Raji (cell line): ENCODE results near the gene SLFN5.

Source experiments
- POLR2A ChIP-seq: IDR thresholded peaks from 2 replicates; pipeline ENCODE4 v1.6.1; 2011; ENCODE audit warnings: low read depth, low read length, control low read depth; ENCODE audit not compliant: insufficient read depth

SLFN5 gene

GRCh38 chr17:35265566-35266141, 22.8 kb downstream of the SLFN5 start:
- no peak for TF ChIP-seq POLR2A

- TF ChIP-seq POLR2A: no peak
Observed at GRCh38 chr17:35283767-35284166, 40.9 kb downstream of the SLFN5 start.

GRCh38 chr17:35284955-35285354, 42.1 kb downstream of the SLFN5 start:
- no peak for TF ChIP-seq POLR2A

- no peak for TF ChIP-seq POLR2A
Observed at GRCh38 chr17:35286120-35286781, 43.4 kb downstream of the SLFN5 start.

- no peak for TF ChIP-seq POLR2A
Observed at GRCh38 chr17:35287286-35287811, 44.5 kb downstream of the SLFN5 start.

GRCh38 chr17:35289222-35289621, 46.4 kb downstream of the SLFN5 start:
- TF ChIP-seq POLR2A: no peak

GRCh38 chr17:35291802-35292201, 48.9 kb downstream of the SLFN5 start:
- TF ChIP-seq POLR2A: no peak

- TF ChIP-seq POLR2A: no peak
Observed at GRCh38 chr17:35293151-35293847, 50.4 kb downstream of the SLFN5 start.

GRCh38 chr17:35294756-35295155, 51.9 kb downstream of the SLFN5 start:
- TF ChIP-seq POLR2A: no peak

- TF ChIP-seq POLR2A: no peak
Observed at GRCh38 chr17:35295686-35296085, 52.8 kb downstream of the SLFN5 start.

- no peak for TF ChIP-seq POLR2A
Observed at GRCh38 chr17:35297666-35298065, 54.8 kb downstream of the SLFN5 start.

- TF ChIP-seq POLR2A: no peak
Observed at GRCh38 chr17:35298639-35299038, 55.8 kb downstream of the SLFN5 start.

GRCh38 chr17:35299135-35299534, 56.3 kb downstream of the SLFN5 start:
- TF ChIP-seq POLR2A: no peak

- no peak for TF ChIP-seq POLR2A
Observed at GRCh38 chr17:35312346-35312745, 69.5 kb downstream of the SLFN5 start.

- TF ChIP-seq POLR2A: no peak
Observed at GRCh38 chr17:35312790-35313711, 70.2 kb downstream of the SLFN5 start.
